ENCODE measurements around the gene ABCA5. TPM values are rescaled to one million over a fixed set of nuclear protein-coding genes. Genes with fewer than 3 reads are reported as not detected.

The ABCA5 gene
- total and polyA plus RNA-seq, 9 of the 15 experiments (the other 6 are each of a cell fraction or from before 2014, with no cell fraction given): 0.74 to 2.3 (median 1.4) TPM

DNA sequence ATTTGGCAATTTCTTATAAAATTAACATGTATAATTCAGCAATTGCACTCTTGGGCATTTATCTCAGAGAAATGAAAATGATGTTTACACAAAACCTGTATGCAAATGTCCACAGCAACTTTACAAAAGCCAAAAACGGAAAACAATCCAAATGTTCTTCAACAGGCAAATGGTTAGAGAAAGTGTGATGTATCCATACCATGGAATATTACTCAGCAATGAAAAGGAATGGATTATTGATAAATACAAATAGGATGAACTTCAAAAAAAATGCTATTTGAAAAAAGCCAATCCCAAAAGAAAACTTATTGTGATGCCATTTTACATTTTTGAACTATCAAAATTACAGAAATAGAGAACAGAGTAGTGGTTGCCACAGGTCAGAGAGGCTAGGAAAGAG lies 61.1 kb downstream of the ABCA5 start:
- Histone ChIP-seq H3K9me3 (replicated peaks; ENCODE audit: control insufficient read depth, insufficient read depth, low read depth, low read length) (no peaks in the 10 kb centered on the region), H3K4me2 (ENCODE audit: insufficient read depth, low read length) (no peak overlapping the region), H3K27ac (ENCODE audit: extremely low read depth, low read depth, low read length) (no peak overlapping the region), H3K4me3 (no peak overlapping the region), H3K9me1 (ENCODE audit: control insufficient read depth, insufficient read depth, low read length) (no peaks in the 10 kb centered on the region), H3K4me1 (replicated peaks in 1 of 2; ENCODE audit: control insufficient read depth in 2 of 2, insufficient read depth in 2 of 2, low read length in 2 of 2) (no peaks in the 10 kb centered on the region), H3K36me3 (ENCODE audit: control insufficient read depth, insufficient read depth, low read length) (no peaks in the 10 kb centered on the region), H4K20me1 (replicated peaks; ENCODE audit: control insufficient read depth, insufficient read depth, low read length) (no peaks in the 10 kb centered on the region), H3K27me3 (ENCODE audit: control insufficient read depth in 2 of 2, insufficient read depth in 2 of 2, low read length in 2 of 2) (no peaks in the 10 kb centered on the region), H2AFZ (ENCODE audit: low read depth, low read length) (no peak overlapping the region), H3K79me2 (ENCODE audit: control insufficient read depth, insufficient read depth, low read length) (no peaks in the 10 kb centered on the region), H3K9ac (ENCODE audit: insufficient read depth in 1 of 2, low read depth in 2 of 2, low read length in 2 of 2) (no peak overlapping the region)
- in situ Hi-C loops (cut with MboI): no loop called here
- ChIA-PET CTCF (ENCODE audit: low intra/inter-chr PET ratio) (no interaction called here), POLR2A (no interaction called here)
- BruUV-seq (replicated peaks): no TSS peak
- FAIRE-seq (no peak), DNase-seq (ENCODE audit: extremely low read depth in 1 of 4, low spot score in 3 of 4) (no peak), ATAC-seq (no peak)
- intact Hi-C loops (cut with micrococcal nuclease): no loop called here
- TF ChIP-seq ZNF146 (CRISPR knock-in tag; IDR thresholded peaks at IDR 0.05; ENCODE audit: unreplicated experiment) (peak; percentile 60), RBM25 (IDR thresholded peaks at IDR 0.05; ENCODE audit: low read depth, low read length, severe bottlenecking) (peak; percentile 48), SMAD4 (CRISPR knock-in tag; conservative IDR thresholded peaks at IDR 0.05) (no peak)
- WGBS (ENCODE audit: insufficient coverage, low coverage, missing lambda C conversion rate): 0% methylated on average over 1 of the region's 1 CpG

GRCh38 chr17:69254187-69254586 lies 72.7 kb downstream of the ABCA5 start:
- FAIRE-seq (no peak), ATAC-seq (0 out of 3 replicates have a peak, but pooled peaks have one; percentile 56)
- TF ChIP-seq, protein P1, sequence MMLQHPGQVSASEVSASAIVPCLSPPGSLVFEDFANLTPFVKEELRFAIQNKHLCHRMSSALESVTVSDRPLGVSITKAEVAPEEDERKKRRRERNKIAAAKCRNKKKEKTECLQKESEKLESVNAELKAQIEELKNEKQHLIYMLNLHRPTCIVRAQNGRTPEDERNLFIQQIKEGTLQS (IDR thresholded peaks at IDR 0.05): 0 out of 2 replicates have a peak, but pooled peaks have one; percentile 26
- TF ChIP-seq, protein P1 (CRISPR knock-in tag; conservative IDR thresholded peaks at IDR 0.05): no peak
- TF ChIP-seq RBFOX2 (IDR thresholded peaks at IDR 0.05; ENCODE audit: low read depth, low read length) (no peak), HOXB6 (CRISPR knock-in tag; IDR thresholded peaks at IDR 0.05; ENCODE audit: borderline replicate concordance) (no peak), HSF4 (CRISPR knock-in tag; IDR thresholded peaks at IDR 0.05; ENCODE audit: borderline replicate concordance) (no peak), SUPT5H (IDR thresholded peaks at IDR 0.05) (no peak), FOSL1 (tag; conservative IDR thresholded peaks at IDR 0.05) (peak; percentile 58), RBM25 (IDR thresholded peaks at IDR 0.05; ENCODE audit: low read depth, low read length, severe bottlenecking) (no peak)

More at GRCh38 chr17:69254187-69254586, 72.7 kb downstream of the ABCA5 start:
- H3K4me3 ChIP-seq: no peak overlapping the region
- in situ Hi-C loops (cut with MboI): no loop called here
- H3K4me1 ChIP-seq (replicated peaks in 1 of 2; ENCODE audit: control insufficient read depth in 2 of 2, insufficient read depth in 2 of 2, low read length in 2 of 2): no peaks in the 10 kb centered on the region
- no peaks in the 10 kb centered on the region for H3K79me2 ChIP-seq (ENCODE audit: control insufficient read depth, insufficient read depth, low read length)
- no peak overlapping the region for H2AFZ ChIP-seq (ENCODE audit: low read depth, low read length)
- intact Hi-C loops (cut with micrococcal nuclease): no loop called here
- H3K9ac ChIP-seq (ENCODE audit: insufficient read depth in 1 of 2, low read depth in 2 of 2, low read length in 2 of 2): no peak overlapping the region
- no TSS peak for BruUV-seq (replicated peaks)
- ChIA-PET CTCF (ENCODE audit: low intra/inter-chr PET ratio) (no interaction called here), POLR2A (interaction anchor here (0.6 to 0.8 kb wide), 2 partner anchors 12 to 493 kb away, joined by 3 to 4 read pairs; no protein-coding TSS in a partner anchor)
- peak in 1 of 4 experiments; percentile 13 for DNase-seq (ENCODE audit: extremely low read depth in 1 of 4, low spot score in 3 of 4)
- no peaks in the 10 kb centered on the region for H4K20me1 ChIP-seq (replicated peaks; ENCODE audit: control insufficient read depth, insufficient read depth, low read length)
- H3K9me1 ChIP-seq (ENCODE audit: control insufficient read depth, insufficient read depth, low read length): no peaks in the 10 kb centered on the region
- no peaks in the 10 kb centered on the region for H3K36me3 ChIP-seq (ENCODE audit: control insufficient read depth, insufficient read depth, low read length)
- H3K9me3 ChIP-seq (replicated peaks; ENCODE audit: control insufficient read depth, insufficient read depth, low read depth, low read length): no peaks in the 10 kb centered on the region
- 0% methylated on average over 1 of the region's 1 CpG for WGBS (ENCODE audit: insufficient coverage, low coverage, missing lambda C conversion rate)
- no peak overlapping the region for H3K4me2 ChIP-seq (ENCODE audit: insufficient read depth, low read length)
- H3K27me3 ChIP-seq (ENCODE audit: control insufficient read depth in 2 of 2, insufficient read depth in 2 of 2, low read length in 2 of 2): no peaks in the 10 kb centered on the region
- no peak overlapping the region for H3K27ac ChIP-seq (ENCODE audit: extremely low read depth, low read depth, low read length)
